ENCODE results near the gene SSNA1. TPM values are rescaled to one million over a fixed set of nuclear protein-coding genes. Genes with fewer than 3 reads are reported as not detected.

The SSNA1 gene
- total RNA-seq, 1 donor from 2014 or later = 71.9 TPM

DNA sequence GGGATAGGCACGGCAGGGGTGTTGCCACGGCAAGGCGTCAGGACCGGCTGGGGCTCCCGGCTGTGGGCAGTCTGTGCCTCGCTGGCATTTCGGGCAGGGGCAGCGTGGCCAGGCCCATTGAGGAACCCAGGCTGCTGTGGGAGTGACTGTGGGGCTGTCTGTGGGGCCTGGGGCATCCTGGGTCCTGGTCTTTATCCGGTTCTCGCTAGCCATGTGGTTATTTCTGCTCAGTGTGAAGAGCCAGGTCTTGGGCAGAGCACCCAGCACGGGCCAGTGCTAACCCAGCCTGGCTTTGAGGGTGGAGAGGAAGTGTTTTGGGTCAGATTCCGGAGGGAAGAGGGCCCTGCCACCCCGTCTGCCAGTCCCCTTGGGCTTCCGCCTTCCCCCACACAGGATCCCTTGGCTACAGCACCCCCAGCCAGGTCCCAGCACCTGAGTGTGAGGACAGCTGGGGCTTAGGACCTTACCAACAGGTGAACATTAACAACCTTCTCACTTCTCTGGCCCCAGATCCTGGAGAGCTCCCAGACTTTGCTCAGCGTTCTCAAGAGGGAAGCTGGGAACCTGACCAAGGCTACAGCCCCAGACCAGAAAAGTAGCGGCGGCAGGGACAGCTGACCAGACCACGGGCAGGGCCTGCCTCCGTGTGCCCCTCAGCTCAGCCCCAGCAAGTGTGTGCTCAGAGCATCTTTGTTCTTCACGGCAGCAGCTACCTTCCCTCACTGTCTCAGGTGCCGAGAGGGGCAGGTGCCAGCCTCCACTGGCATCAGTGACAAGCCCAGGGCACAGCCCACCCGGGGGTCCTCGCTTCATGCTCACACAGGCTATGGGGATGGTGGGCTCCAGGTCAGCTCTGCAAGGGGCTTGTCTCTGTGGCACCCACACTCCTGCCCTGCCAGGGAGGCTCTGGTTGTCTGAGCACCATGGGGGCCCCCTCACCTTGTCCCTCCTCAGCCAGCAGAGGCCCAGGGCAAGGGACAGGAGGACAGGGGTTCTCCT is 1.1 kb downstream of the SSNA1 start:
- CTCF ChIA-PET = interaction anchor here (0.9 to 2.0 kb wide), 10 partner anchors 12 to 143 kb away, joined by 3 to 13 read pairs (median 5); partner anchors contain the start of genes MAN1B1, RNF224 and TPRN
- peak overlapping the region; percentile 91 for H3K4me3 Mint-ChIP-seq
- H3K27me3 Mint-ChIP-seq = no peaks in the 10 kb centered on the region
- peaks cover 36% of the 10 kb centered on the region for H3K4me1 Mint-ChIP-seq
- H3K36me3 Mint-ChIP-seq (ENCODE audit: low read depth) = peaks cover 43% of the 10 kb centered on the region
- TF ChIP-seq, protein P1, sequence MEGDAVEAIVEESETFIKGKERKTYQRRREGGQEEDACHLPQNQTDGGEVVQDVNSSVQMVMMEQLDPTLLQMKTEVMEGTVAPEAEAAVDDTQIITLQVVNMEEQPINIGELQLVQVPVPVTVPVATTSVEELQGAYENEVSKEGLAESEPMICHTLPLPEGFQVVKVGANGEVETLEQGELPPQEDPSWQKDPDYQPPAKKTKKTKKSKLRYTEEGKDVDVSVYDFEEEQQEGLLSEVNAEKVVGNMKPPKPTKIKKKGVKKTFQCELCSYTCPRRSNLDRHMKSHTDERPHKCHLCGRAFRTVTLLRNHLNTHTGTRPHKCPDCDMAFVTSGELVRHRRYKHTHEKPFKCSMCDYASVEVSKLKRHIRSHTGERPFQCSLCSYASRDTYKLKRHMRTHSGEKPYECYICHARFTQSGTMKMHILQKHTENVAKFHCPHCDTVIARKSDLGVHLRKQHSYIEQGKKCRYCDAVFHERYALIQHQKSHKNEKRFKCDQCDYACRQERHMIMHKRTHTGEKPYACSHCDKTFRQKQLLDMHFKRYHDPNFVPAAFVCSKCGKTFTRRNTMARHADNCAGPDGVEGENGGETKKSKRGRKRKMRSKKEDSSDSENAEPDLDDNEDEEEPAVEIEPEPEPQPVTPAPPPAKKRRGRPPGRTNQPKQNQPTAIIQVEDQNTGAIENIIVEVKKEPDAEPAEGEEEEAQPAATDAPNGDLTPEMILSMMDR (IDR thresholded peaks at IDR 0.05) = no peak
- H3K27ac Mint-ChIP-seq = peak overlapping the region; percentile 91
- POLR2A ChIA-PET = interaction anchor here (0.7 to 4.4 kb wide), 23 partner anchors 8 to 463 kb away, joined by 3 to 49 read pairs (median 8); partner anchors contain the start of genes CYSRT1, MAN1B1, NDOR1 and RNF208
- no peaks in the 10 kb centered on the region for H3K9me3 Mint-ChIP-seq
- intact Hi-C loops (cut with micrococcal nuclease) = loop anchor here (1.0 kb wide), 1 partner anchor 38 kb away; the partner anchor contains the start of gene RNF224
- no peak for ATAC-seq (ENCODE audit: low read depth)
- DNase-seq = no peak

DNA sequence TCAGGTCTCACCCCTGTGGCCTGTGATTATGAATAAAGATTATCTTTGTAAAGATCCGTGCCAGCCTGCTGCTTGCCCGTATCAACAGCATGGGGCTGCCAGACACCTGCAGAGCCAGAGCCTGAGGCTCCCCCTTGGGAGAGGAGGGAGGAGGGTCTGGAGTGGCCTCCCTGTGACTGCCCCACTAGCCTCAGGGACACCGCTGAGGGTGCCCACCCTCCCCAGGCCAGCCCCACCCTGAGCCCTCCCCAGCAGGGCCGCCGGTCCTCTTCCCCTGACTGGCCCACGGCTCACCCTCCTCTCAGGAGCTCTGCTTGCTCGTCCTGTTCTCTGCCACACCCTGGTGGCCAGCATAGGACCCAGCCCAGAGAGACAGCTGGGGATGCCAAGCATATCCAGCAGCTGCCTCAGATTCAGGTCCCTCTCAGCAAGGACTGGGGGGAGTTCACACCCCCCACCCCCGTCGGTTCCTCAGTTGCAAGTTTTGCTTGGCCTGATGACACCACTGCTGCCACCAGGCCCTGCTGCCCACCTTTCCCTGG is 1.9 kb downstream of the SSNA1 start:
- no peak for DNase-seq
- TF ChIP-seq, protein P1 (IDR thresholded peaks at IDR 0.05) = no peak
- Mint-ChIP-seq H3K27me3 (no peaks in the 10 kb centered on the region), H3K27ac (peak overlapping the region; percentile 41), H3K4me1 (peaks cover 36% of the 10 kb centered on the region), H3K36me3 (ENCODE audit: low read depth) (peaks cover 37% of the 10 kb centered on the region), H3K4me3 (peak overlapping the region; percentile 64), H3K9me3 (no peaks in the 10 kb centered on the region)
- ChIA-PET POLR2A (interaction anchor here (0.6 to 4.4 kb wide), 7 partner anchors 8 to 64 kb away, joined by 8 to 49 read pairs (median 17); partner anchors contain the start of genes NDOR1, RNF224, TMEM203 and TPRN), CTCF (interaction anchor here (1.4 to 2.0 kb wide), 3 partner anchors 14 to 46 kb away, joined by 3 to 8 read pairs (median 7); no protein-coding TSS in a partner anchor)
- intact Hi-C loops (cut with micrococcal nuclease) = no loop called here
- no peak for ATAC-seq (ENCODE audit: low read depth)

DNA sequence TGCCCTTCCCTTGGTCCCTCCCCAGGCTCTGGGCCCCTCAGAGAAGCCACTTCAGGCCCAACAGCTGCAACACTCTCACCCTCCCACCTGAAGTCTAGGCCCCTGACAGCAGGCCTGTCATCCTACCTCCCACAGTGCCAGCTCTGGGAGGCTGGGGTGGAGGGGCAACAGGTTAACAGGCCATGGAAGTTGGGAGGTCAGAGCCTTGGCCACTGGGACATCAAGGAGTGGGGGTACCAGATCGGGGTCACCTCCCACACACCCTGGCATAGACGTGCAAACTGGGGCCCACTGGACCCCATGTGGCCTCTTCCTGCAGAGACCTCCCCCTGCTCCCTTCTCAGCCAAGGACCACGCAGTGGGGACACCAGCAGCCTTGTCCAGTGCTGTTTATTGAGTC is 2.8 kb downstream of the SSNA1 start:
- no peaks in the 10 kb centered on the region for H3K27me3 Mint-ChIP-seq
- intact Hi-C loops (cut with micrococcal nuclease) = no loop called here
- no peak overlapping the region for H3K4me3 Mint-ChIP-seq
- POLR2A ChIA-PET = interaction anchor here (4.4 kb wide), 1 partner anchor 11 kb away, joined by 49 read pairs; the partner anchor contains the start of gene TPRN
- ATAC-seq (ENCODE audit: low read depth) = no peak
- no peaks in the 10 kb centered on the region for H3K9me3 Mint-ChIP-seq
- TF ChIP-seq, protein P1 (IDR thresholded peaks at IDR 0.05) = no peak
- peaks cover 31% of the 10 kb centered on the region for H3K36me3 Mint-ChIP-seq (ENCODE audit: low read depth)
- H3K4me1 Mint-ChIP-seq = peaks cover 34% of the 10 kb centered on the region
- DNase-seq = no peak
- H3K27ac Mint-ChIP-seq = peak overlapping the region; percentile 41
- CTCF ChIA-PET = interaction anchor here (0.9 kb wide), 1 partner anchor 14 kb away, joined by 3 read pairs; no protein-coding TSS in a partner anchor

DNA sequence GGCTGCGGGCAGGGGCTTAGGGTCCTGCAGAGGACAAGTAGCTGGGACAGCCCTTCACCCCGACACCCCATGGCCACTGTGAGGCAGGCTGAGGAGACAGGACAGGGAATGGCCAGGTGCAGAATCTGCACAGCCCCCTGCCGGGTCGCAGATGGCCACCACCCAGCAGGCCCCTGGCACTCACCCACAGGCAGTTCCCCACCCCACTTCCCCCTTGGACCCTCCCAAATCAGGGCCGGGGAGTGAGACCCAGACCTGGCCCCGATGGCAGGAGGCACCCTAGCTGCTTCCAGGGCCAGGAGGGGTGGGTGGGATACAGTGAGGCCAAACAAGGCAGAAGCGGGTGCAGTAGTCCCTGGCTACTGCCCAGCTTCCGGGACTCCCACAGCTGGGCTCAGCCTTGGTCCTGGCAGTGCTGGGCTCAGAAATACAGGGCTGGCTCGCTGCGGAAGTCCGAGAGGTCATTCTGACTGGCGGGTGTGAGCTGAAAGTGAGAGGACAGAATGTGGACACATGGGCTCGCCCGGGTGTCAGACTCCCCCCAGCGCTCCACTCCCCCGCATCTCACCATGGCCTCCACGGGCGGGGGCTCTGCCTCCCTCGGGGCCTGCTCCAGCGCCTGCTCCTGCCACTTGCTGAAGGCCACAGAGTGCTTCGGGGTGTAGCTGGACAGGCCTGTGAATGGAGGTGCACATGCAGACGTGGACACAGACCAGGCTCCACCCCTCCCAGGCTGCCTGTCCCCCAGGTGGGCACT is 3.4 kb downstream of the SSNA1 start:
- ChIA-PET CTCF (interaction anchor here (0.9 kb wide), 1 partner anchor 15 kb away, joined by 3 read pairs; no protein-coding TSS in a partner anchor), POLR2A (interaction anchor here (0.6 to 0.8 kb wide), 2 partner anchors 31 to 41 kb away, joined by 3 to 4 read pairs; no protein-coding TSS in a partner anchor)
- ATAC-seq (ENCODE audit: low read depth) (no peak), DNase-seq (no peak)
- TF ChIP-seq, protein P1 (IDR thresholded peaks at IDR 0.05) = no peak
- no peak overlapping the region for H3K4me3 Mint-ChIP-seq
- H3K36me3 Mint-ChIP-seq (ENCODE audit: low read depth) = peaks cover 25% of the 10 kb centered on the region
- intact Hi-C loops (cut with micrococcal nuclease) = no loop called here
- peaks cover 28% of the 10 kb centered on the region for H3K4me1 Mint-ChIP-seq
- no peaks in the 10 kb centered on the region for H3K27me3 Mint-ChIP-seq
- H3K27ac Mint-ChIP-seq = no peak overlapping the region
- no peaks in the 10 kb centered on the region for H3K9me3 Mint-ChIP-seq

Measured in activated B cell treated with CpG ODN at 0.5 μM for 24 hours (primary cell).